H9 (cell line): ENCODE results near the gene OSGIN1. TPM values are rescaled to one million over a fixed set of nuclear protein-coding genes. Genes with fewer than 3 reads are reported as not detected.

ENCODE experiments used
- DNase-seq: peaks from one replicate; pipeline ENCODE4 v3.0.0-alpha.2; 2017
- H2AFZ ChIP-seq: one replicate; pipeline ENCODE4 v1.6.1; 2013; ENCODE audit warnings: mild to moderate bottlenecking, low read length, control low read depth, moderate library complexity
- H2AK5ac ChIP-seq: 2 replicates; pipeline ENCODE4 v1.6.1; 2013; ENCODE audit warnings: low read length, control low read depth, mixed read lengths; ENCODE audit not compliant: insufficient read length
- H2BK120ac ChIP-seq: one replicate; pipeline ENCODE4 v1.6.1; 2013; ENCODE audit warnings: low read depth, mild to moderate bottlenecking, low read length, control low read depth, inconsistent platforms; ENCODE audit not compliant: poor library complexity, severe bottlenecking
- H2BK12ac ChIP-seq: 2 replicates; pipeline ENCODE4 v1.6.1; 2013; ENCODE audit warnings: low read length, control low read depth, mixed read lengths, low read depth; ENCODE audit not compliant: insufficient read length
- H2BK15ac ChIP-seq: 2 replicates; pipeline ENCODE4 v1.6.1; 2013; ENCODE audit warnings: low read depth, low read length, control low read depth
- H2BK20ac ChIP-seq: one replicate; pipeline ENCODE4 v1.6.1; 2013; ENCODE audit warnings: low read depth, mild to moderate bottlenecking, low read length, control low read depth, inconsistent platforms; ENCODE audit not compliant: poor library complexity, severe bottlenecking
- H2BK5ac ChIP-seq: 2 replicates; pipeline ENCODE4 v1.6.1; 2013; ENCODE audit warnings: low read length, control low read depth, mixed read lengths; ENCODE audit not compliant: insufficient read length
- H3K14ac ChIP-seq: 2 replicates; pipeline ENCODE4 v1.6.1; 2013; ENCODE audit warnings: low read length, control low read depth; ENCODE audit not compliant: insufficient read depth
- H3K18ac ChIP-seq: 2 replicates; pipeline ENCODE4 v1.6.1; 2013; ENCODE audit warnings: low read depth, mild to moderate bottlenecking, mixed read lengths, low read length, control low read depth; ENCODE audit not compliant: insufficient read length
- H3K23ac ChIP-seq: 2 replicates; pipeline ENCODE4 v1.6.1; 2013; ENCODE audit warnings: low read length, control low read depth, mixed read lengths, low read depth; ENCODE audit not compliant: insufficient read length
- H3K23me2 ChIP-seq: 2 replicates; pipeline ENCODE4 v1.6.1; 2013; ENCODE audit warnings: low read depth, mild to moderate bottlenecking, mixed read lengths, low read length, control low read depth; ENCODE audit not compliant: insufficient read length, poor library complexity, severe bottlenecking
- H3K27ac ChIP-seq: 2 replicates; pipeline ENCODE4 v1.5.1; 2013; ENCODE audit warnings: low read length, control low read depth, mixed read lengths, low read depth; ENCODE audit not compliant: insufficient read length
- H3K27me3 ChIP-seq: 2 replicates; pipeline ENCODE4 v1.6.1; 2013; ENCODE audit warnings: low read length, control low read depth, inconsistent platforms; ENCODE audit not compliant: insufficient read depth
- H3K4ac ChIP-seq: 2 replicates; pipeline ENCODE4 v1.6.1; 2013; ENCODE audit warnings: low read depth, mild to moderate bottlenecking, control low read depth, inconsistent platforms, low read length, moderate library complexity
- H3K4me1 ChIP-seq: 2 replicates; pipeline ENCODE4 v1.6.1; 2013; ENCODE audit warnings: low read length, control low read depth, inconsistent platforms; ENCODE audit not compliant: insufficient read depth
- H3K4me2 ChIP-seq: 2 replicates; pipeline ENCODE4 v1.6.1; 2013; ENCODE audit warnings: low read length, control low read depth, mixed read lengths; ENCODE audit not compliant: insufficient read length, insufficient read depth
- H3K56ac ChIP-seq: 2 replicates; pipeline ENCODE4 v1.6.1; 2013; ENCODE audit warnings: low read depth, mild to moderate bottlenecking, mixed read lengths, low read length, control low read depth; ENCODE audit not compliant: insufficient read length
- H3K79me1 ChIP-seq: 2 replicates; pipeline ENCODE4 v1.6.1; 2013; ENCODE audit warnings: low read depth, mild to moderate bottlenecking, moderate library complexity, low read length, control low read depth, inconsistent platforms; ENCODE audit not compliant: insufficient read depth, poor library complexity, severe bottlenecking
- H3K79me2 ChIP-seq: 2 replicates; pipeline ENCODE4 v1.6.1; 2013; ENCODE audit warnings: low read length, control low read depth, inconsistent platforms; ENCODE audit not compliant: insufficient read depth
- H3K9ac ChIP-seq: 2 replicates; pipeline ENCODE4 v1.6.1; 2013; ENCODE audit warnings: low read length, control low read depth, mixed read lengths; ENCODE audit not compliant: insufficient read length; ENCODE audit errors: extremely low read depth
- H3K9me3 ChIP-seq: one replicate; pipeline ENCODE4 v1.6.1; 2013; ENCODE audit warnings: low read depth, low read length, inconsistent platforms; ENCODE audit not compliant: control insufficient read depth
- H3T11ph ChIP-seq: one replicate; pipeline ENCODE4 v1.6.1; 2013; ENCODE audit warnings: mild to moderate bottlenecking, low read length, control low read depth, inconsistent platforms
- H4K20me1 ChIP-seq: one replicate; pipeline ENCODE4 v1.6.1; 2013; ENCODE audit not compliant: control insufficient read depth, insufficient read length, insufficient read depth
- H4K5ac ChIP-seq: 2 replicates; pipeline ENCODE4 v1.6.1; 2013; ENCODE audit warnings: low read depth, mild to moderate bottlenecking, mixed read lengths, low read length, control low read depth; ENCODE audit not compliant: insufficient read length
- H4K8ac ChIP-seq: replicated peaks from 2 replicates; pipeline ENCODE4 v1.6.1; 2013; ENCODE audit warnings: low read length, control low read depth, mixed read lengths, low read depth; ENCODE audit not compliant: insufficient read length
- H4K91ac ChIP-seq: 2 replicates; pipeline ENCODE4 v1.6.1; 2013; ENCODE audit warnings: low read depth, mild to moderate bottlenecking, moderate library complexity, mixed read lengths, low read length, control low read depth; ENCODE audit not compliant: insufficient read length
- H3K27ac Mint-ChIP-seq, 3 experiments: 2 replicates in 2 of 3; 3 replicates in 1 of 3; pipeline ENCODE4 v1.8.0; 2020 to 2021; ENCODE audit warnings: mixed read lengths in 3 of 3, mild to moderate bottlenecking in 1 of 3, moderate library complexity in 1 of 3
- H3K27me3 Mint-ChIP-seq: 2 replicates; pipeline ENCODE4 v1.8.0; 2021; ENCODE audit warnings: low read depth, mild to moderate bottlenecking, moderate library complexity, mixed read lengths
- H3K36me3 Mint-ChIP-seq, 3 experiments: 2 replicates in 2 of 3; 3 replicates in 1 of 3; pipeline ENCODE4 v1.8.0; 2020 to 2021; ENCODE audit warnings: low read depth in 3 of 3, mixed read lengths in 3 of 3; ENCODE audit not compliant: insufficient read depth in 1 of 3
- H3K4me1 Mint-ChIP-seq, 2 experiments: 2 replicates each; pipeline ENCODE4 v1.8.0; 2020; ENCODE audit warnings: mixed read lengths in 2 of 2
- H3K4me3 Mint-ChIP-seq, 2 experiments: 2 replicates in 1 of 2; 3 replicates in 1 of 2; pipeline ENCODE4 v1.8.0; 2020 to 2021; ENCODE audit warnings: mild to moderate bottlenecking in 2 of 2, mixed read lengths in 2 of 2, moderate library complexity in 1 of 2
- H3K9me3 Mint-ChIP-seq, 2 experiments: 2 replicates in 1 of 2; 3 replicates in 1 of 2; pipeline ENCODE4 v1.8.0; 2020; ENCODE audit warnings: mild to moderate bottlenecking in 2 of 2, mixed read lengths in 2 of 2, moderate library complexity in 1 of 2
- CTCF ChIP-seq: fragments of 200-600 bp; sonication (generic); conservative IDR thresholded peaks from 3 replicates; pipeline ENCODE4 v1.8.0; 2021; ENCODE audit warnings: antibody characterized with exemption, mild to moderate bottlenecking
- WGBS: extraction: QIAGEN DNeasy Blood & Tissue Kit; methylation state at CpG from one replicate; pipeline ENCODE4 v1.1.7; 2013; ENCODE audit warnings: missing lambda C conversion rate, low lambda C conversion rate, mixed read lengths; ENCODE audit not compliant: insufficient read length; ENCODE audit errors: extremely low coverage; 5-methylcytosine and 5-hydroxymethylcytosine counted together
- total RNA-seq: library from RNA; stranded (reverse); gene quantifications from 2 replicates; pipeline ENCODE4 v1.2.1, GENCODE V29; 2021

The OSGIN1 gene
- total RNA-seq, 1 experiment from 2014 or later: 0.63 TPM

- H3K4me3 Mint-ChIP-seq: no peak overlapping the region
- TF ChIP-seq CTCF: no peak
- no peak overlapping the region for H2BK12ac ChIP-seq
- no peak overlapping the region for H4K91ac ChIP-seq
- no peak overlapping the region for H2AFZ ChIP-seq
- DNase-seq: no peak
- H3K9me3 ChIP-seq: no peaks in the 10 kb centered on the region
- H3K79me1 ChIP-seq: no peaks in the 10 kb centered on the region
- H4K5ac ChIP-seq: no peak overlapping the region
- no peaks in the 10 kb centered on the region for H3K27me3 ChIP-seq
- no peak overlapping the region for H4K8ac ChIP-seq
- no peak overlapping the region for H3K18ac ChIP-seq
- H3K56ac ChIP-seq: no peak overlapping the region
- no CpG with 5 or more reads among the region's 7 CpGs for WGBS
- no peak overlapping the region for H2BK5ac ChIP-seq
- no peaks in the 10 kb centered on the region for H4K20me1 ChIP-seq
- H3K79me2 ChIP-seq: no peaks in the 10 kb centered on the region
- H3K27ac Mint-ChIP-seq: peak overlapping the region in 1 of 3 experiments; percentile 80; a peak in 1 of 7 replicates
- no peak overlapping the region; the same call in 1 of the 2 replicates for H3K14ac ChIP-seq
- no peak overlapping the region for H2BK20ac ChIP-seq
- H2BK15ac ChIP-seq: no peak overlapping the region
- 0 out of 7 replicates have a peak, but pooled peaks cover 0 to under 1% (median 0%) of the 10 kb centered on the region in 3 experiments for H3K36me3 Mint-ChIP-seq
- no peak overlapping the region for H3K9ac ChIP-seq
- H3K23ac ChIP-seq: no peak overlapping the region
- H3K23me2 ChIP-seq: no peaks in the 10 kb centered on the region
- no peaks in the 10 kb centered on the region for H3K9me3 Mint-ChIP-seq
- H3K4ac ChIP-seq: no peak overlapping the region
- no peaks in the 10 kb centered on the region for H3K4me1 ChIP-seq
- H2BK120ac ChIP-seq: no peak overlapping the region
- H3K27me3 Mint-ChIP-seq: peaks cover 13% of the 10 kb centered on the region
- H3K27ac ChIP-seq: no peak overlapping the region
- H3K4me1 Mint-ChIP-seq: peaks cover 2 to 13% of the 10 kb centered on the region in 2 experiments; a peak in 3 of 4 replicates
- H3T11ph ChIP-seq: no peak overlapping the region
- no peak overlapping the region for H3K4me2 ChIP-seq
- H2AK5ac ChIP-seq: no peak overlapping the region
Observed at GRCh38 chr16:84001726-84002125, 48.7 kb downstream of the OSGIN1 start.
